Type B pancreatic cell (in vitro differentiated cells): Measurements from ENCODE around the gene TMEM255B. TPM values are rescaled to one million over a fixed set of nuclear protein-coding genes. Genes with fewer than 3 reads are reported as not detected.

Experiments used
- DNase-seq: peaks from one replicate; pipeline ENCODE4 v3.0.0; 2021; ENCODE audit warnings: mixed read lengths; ENCODE audit not compliant: unreplicated experiment; ENCODE audit errors: extremely low spot score
- H3K27ac Mint-ChIP-seq: 2 replicates; pipeline ENCODE4 v1.8.0; 2021; ENCODE audit warnings: mild to moderate bottlenecking, mixed read lengths
- H3K27me3 Mint-ChIP-seq: 2 replicates; pipeline ENCODE4 v1.8.0; 2021; ENCODE audit warnings: mixed read lengths
- H3K36me3 Mint-ChIP-seq: 2 replicates; pipeline ENCODE4 v1.8.0; 2021; ENCODE audit warnings: mixed read lengths
- H3K4me1 Mint-ChIP-seq: one replicate; pipeline ENCODE4 v1.8.0; 2021; ENCODE audit warnings: mixed read lengths; ENCODE audit not compliant: unreplicated experiment
- H3K4me3 Mint-ChIP-seq: 2 replicates; pipeline ENCODE4 v1.8.0; 2021; ENCODE audit warnings: mild to moderate bottlenecking, mixed read lengths
- H3K9me3 Mint-ChIP-seq: 2 replicates; pipeline ENCODE4 v1.8.0; 2021; ENCODE audit warnings: mixed read lengths
- CTCF ChIP-seq: fragments of 200-600 bp; sonication (generic); conservative IDR thresholded peaks from 2 replicates; pipeline ENCODE4 v1.5.0; 2021; ENCODE audit warnings: antibody characterized with exemption, mild to moderate bottlenecking
- total RNA-seq: library from RNA; stranded (reverse); gene quantifications from 2 replicates; pipeline ENCODE4 v1.2.1, GENCODE V29; 2021; ENCODE audit warnings: low replicate concordance

The TMEM255B gene
- total RNA-seq, 1 donor from 2014 or later = 0.92 TPM

GRCh38 chr13:113796964-113797676 lies 38.1 kb downstream of the TMEM255B start:
- no peak overlapping the region for H3K27ac Mint-ChIP-seq
- H3K27me3 Mint-ChIP-seq = no peaks in the 10 kb centered on the region

GRCh38 chr13:113798200-113798811 lies 39.3 kb downstream of the TMEM255B start:
- H3K27ac Mint-ChIP-seq = no peak overlapping the region
- DNase-seq = no peak
- no peaks in the 10 kb centered on the region for H3K9me3 Mint-ChIP-seq
- H3K4me1 Mint-ChIP-seq = no peaks in the 10 kb centered on the region
- H3K4me3 Mint-ChIP-seq = no peak overlapping the region
- no peaks in the 10 kb centered on the region for H3K27me3 Mint-ChIP-seq
- no peak for TF ChIP-seq CTCF
- no peaks in the 10 kb centered on the region for H3K36me3 Mint-ChIP-seq

More at GRCh38 chr13:113796964-113797676, 38.1 kb downstream of the TMEM255B start:
- H3K4me3 Mint-ChIP-seq = no peak overlapping the region
- TF ChIP-seq CTCF = no peak
- no peaks in the 10 kb centered on the region for H3K4me1 Mint-ChIP-seq
- no peaks in the 10 kb centered on the region for H3K36me3 Mint-ChIP-seq
- no peaks in the 10 kb centered on the region for H3K9me3 Mint-ChIP-seq
- DNase-seq = no peak

- Mint-ChIP-seq H3K4me3 (no peak overlapping the region), H3K27me3 (no peaks in the 10 kb centered on the region), H3K27ac (no peak overlapping the region), H3K9me3 (no peaks in the 10 kb centered on the region), H3K36me3 (no peaks in the 10 kb centered on the region), H3K4me1 (no peaks in the 10 kb centered on the region)
- no peak for TF ChIP-seq CTCF
- no peak for DNase-seq
These were observed 41.5 kb downstream of the TMEM255B start for GRCh38 chr13:113800576-113800926.

- TF ChIP-seq CTCF = no peak
- Mint-ChIP-seq H3K4me3 (no peak overlapping the region), H3K27ac (no peak overlapping the region), H3K9me3 (no peaks in the 10 kb centered on the region), H3K27me3 (no peaks in the 10 kb centered on the region), H3K36me3 (no peaks in the 10 kb centered on the region), H3K4me1 (no peaks in the 10 kb centered on the region)
- DNase-seq = no peak
These were observed 42.4 kb downstream of the TMEM255B start for GRCh38 chr13:113801289-113801961.

GRCh38 chr13:113802090-113802531 lies 43.1 kb downstream of the TMEM255B start:
- Mint-ChIP-seq H3K36me3 (no peaks in the 10 kb centered on the region), H3K4me3 (no peak overlapping the region), H3K27me3 (no peaks in the 10 kb centered on the region), H3K9me3 (no peaks in the 10 kb centered on the region), H3K27ac (no peak overlapping the region), H3K4me1 (no peaks in the 10 kb centered on the region)
- DNase-seq = no peak
- no peak for TF ChIP-seq CTCF
